Liver (tissue), 9 donors: ENCODE results near the gene RASGRP2. TPM values are rescaled to one million over a fixed set of nuclear protein-coding genes. Genes with fewer than 3 reads are reported as not detected.

ENCODE experiments used
- DNase-seq: peaks from one replicate; pipeline ENCODE4 v3.0.0-alpha.2; 2017; ENCODE audit warnings: low spot score
- H3K27ac ChIP-seq, 2 donors: one replicate each; pipeline ENCODE4 v1.7.0; 2013; ENCODE audit warnings: inconsistent platforms in 2 of 2, low read length in 2 of 2, control low read depth in 1 of 2, low read depth in 1 of 2, mild to moderate bottlenecking in 1 of 2
- H3K27me3 ChIP-seq, 4 donors: one replicate each; pipeline versions ENCODE4 v1.6.1 to v1.7.0; 2013; ENCODE audit warnings: low read length in 3 of 4, inconsistent platforms in 1 of 4, mild to moderate bottlenecking in 1 of 4, moderate library complexity in 1 of 4; ENCODE audit not compliant: control insufficient read depth in 4 of 4, insufficient read depth in 4 of 4
- H3K36me3 ChIP-seq, 4 donors: one replicate each; pipeline versions ENCODE4 v1.6.1 to v1.7.0; 2013; ENCODE audit warnings: low read length in 3 of 4, mild to moderate bottlenecking in 3 of 4, low read depth in 1 of 4, moderate library complexity in 1 of 4; ENCODE audit not compliant: control insufficient read depth in 4 of 4, insufficient read depth in 3 of 4
- H3K4me1 ChIP-seq, 4 donors: one replicate each; pipeline versions ENCODE4 v1.6.1 to v1.7.0; 2013; ENCODE audit warnings: low read length in 3 of 4, mild to moderate bottlenecking in 3 of 4, moderate library complexity in 1 of 4; ENCODE audit not compliant: control insufficient read depth in 4 of 4, insufficient read depth in 4 of 4
- H3K4me3 ChIP-seq, 3 donors: one replicate each; pipeline versions ENCODE4 v1.6.1 to v1.7.0; 2013; ENCODE audit warnings: low read length in 3 of 3, control low read depth in 1 of 3, low read depth in 1 of 3, mild to moderate bottlenecking in 1 of 3
- H3K9ac ChIP-seq, 2 donors: one replicate each; pipeline ENCODE4 v1.7.0; 2013; ENCODE audit warnings: low read length in 2 of 2, mild to moderate bottlenecking in 2 of 2, moderate library complexity in 2 of 2, control low read depth in 1 of 2, low read depth in 1 of 2
- H3K9me3 ChIP-seq, 4 donors: one replicate each; pipeline versions ENCODE4 v1.6.1 to v1.7.0; 2013; ENCODE audit warnings: low read length in 3 of 4; ENCODE audit not compliant: control insufficient read depth in 4 of 4
- FOXA1 ChIP-seq: IDR thresholded peaks from 2 replicates; pipeline ENCODE4 v1.6.1; 2016; ENCODE audit warnings: antibody characterized with exemption
- FOXA2 ChIP-seq: IDR thresholded peaks from 2 replicates; pipeline ENCODE4 v1.6.1; 2016; ENCODE audit warnings: antibody characterized with exemption
- HNF4G ChIP-seq: IDR thresholded peaks from 2 replicates; pipeline ENCODE4 v1.6.1; 2016; ENCODE audit warnings: antibody characterized with exemption
- JUND ChIP-seq, 2 donors: IDR thresholded peaks; 2 replicates each; pipeline ENCODE4 v1.6.1; 2016; ENCODE audit warnings: antibody characterized with exemption in 2 of 2
- MAX ChIP-seq: IDR thresholded peaks from 2 replicates; pipeline ENCODE4 v1.6.1; 2016; ENCODE audit warnings: antibody characterized with exemption
- NR2F2 ChIP-seq: IDR thresholded peaks from 2 replicates; pipeline ENCODE4 v1.6.1; 2016; ENCODE audit warnings: antibody characterized with exemption
- RAD21 ChIP-seq, 2 donors: IDR thresholded peaks; 2 replicates each; pipeline ENCODE4 v1.6.1; 2016; ENCODE audit warnings: antibody characterized with exemption in 2 of 2, mild to moderate bottlenecking in 2 of 2
- REST ChIP-seq: IDR thresholded peaks from 2 replicates; pipeline ENCODE4 v1.6.1; 2016; ENCODE audit warnings: antibody characterized with exemption, mild to moderate bottlenecking
- RXRA ChIP-seq, 2 donors: IDR thresholded peaks; 2 replicates each; pipeline ENCODE4 v1.6.1; 2017 to 2018; ENCODE audit warnings: antibody characterized with exemption in 2 of 2, mild to moderate bottlenecking in 1 of 2
- SP1 ChIP-seq: IDR thresholded peaks from 2 replicates; pipeline ENCODE4 v1.6.1; 2018; ENCODE audit warnings: antibody characterized with exemption, mild to moderate bottlenecking
- TAF1 ChIP-seq: conservative IDR thresholded peaks from 2 replicates; pipeline ENCODE4 v1.6.1; 2016; ENCODE audit warnings: antibody characterized with exemption, mild to moderate bottlenecking
- YY1 ChIP-seq: IDR thresholded peaks from 2 replicates; pipeline ENCODE4 v1.6.1; 2016; ENCODE audit warnings: antibody characterized with exemption, mild to moderate bottlenecking
- WGBS: extraction: QIAGEN DNeasy Blood & Tissue Kit; methylation state at CpG from one replicate; pipeline ENCODE4 v1.1.7; 2013; 5-methylcytosine and 5-hydroxymethylcytosine counted together
- polyA plus RNA-seq, 2 donors: library from polyadenylated mRNA; stranded (reverse) in 1 of 2; unstranded in 1 of 2; fragments of 200-250 nt in 1 of 2; fragments of >200 nt in 1 of 2; fragmentation: Nextera tagmentation in 1 of 2; extraction: Ambion mirVana in 1 of 2; gene quantifications; one replicate each; pipeline versions ENCODE4 v1.2.1 to v1.2.3, GENCODE V29; 2013 to 2015
- total RNA-seq, 2 donors: library from RNA; depleted of rRNA; stranded (reverse); fragments of >200 nt; gene quantifications; one replicate each; pipeline ENCODE4 v1.2.3, GENCODE V29; 2014
- TF ChIP-seq, protein P1 (sequence below): fragments of 150-350 bp; IDR thresholded peaks from 2 replicates; pipeline ENCODE4 v1.5.1; 2017; ENCODE audit warnings: improper control_type of control experiment, low read depth, low read length; ENCODE audit not compliant: missing input control
- TF ChIP-seq, protein P2 (sequence below): IDR thresholded peaks from 2 replicates; pipeline ENCODE4 v1.6.1; 2016; ENCODE audit warnings: antibody characterized with exemption
- TF ChIP-seq, protein P3 (sequence below): IDR thresholded peaks from 2 replicates; pipeline ENCODE4 v1.6.1; 2016; ENCODE audit warnings: antibody characterized with exemption
- donor health status: healthy.
- donor health status: healthy.
- donor health status: healthy.
- donor health status: healthy.
- donor health status: healthy.

RASGRP2 gene
- total and polyA plus RNA-seq, 4 donors: 2.7 to 14.9 (median 8.7) TPM

DNA sequence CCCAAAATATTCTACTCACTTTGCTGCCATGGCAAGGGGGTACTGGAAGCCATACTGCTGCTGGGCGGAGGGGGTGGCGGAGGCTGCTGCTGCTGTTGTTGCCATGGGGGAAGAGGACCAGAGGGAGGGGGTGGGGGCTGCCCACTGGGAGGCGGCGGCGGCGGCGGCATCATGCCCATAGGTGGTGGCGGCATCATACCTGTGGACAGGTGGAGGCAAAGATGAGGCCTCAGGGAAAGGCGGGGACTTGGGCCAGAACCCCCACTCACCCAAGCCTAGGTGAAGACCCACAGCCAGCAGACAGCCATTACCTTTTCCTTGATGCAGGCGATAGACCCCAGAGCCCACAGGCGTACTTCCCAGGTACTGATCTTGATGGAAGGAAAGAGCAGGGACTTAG lies 22.9 kb upstream of the RASGRP2 start:
- Histone ChIP-seq H3K36me3 (peaks cover 37 to 89% (median 70%) of the 10 kb centered on the region in 4 donors), H3K27me3 (no peaks in the 10 kb centered on the region), H3K9ac (no peak overlapping the region), H3K27ac (no peak overlapping the region), H3K4me3 (no peak overlapping the region), H3K9me3 (no peaks in the 10 kb centered on the region), H3K4me1 (peaks cover 0 to 9% (median 0%) of the 10 kb centered on the region in 4 donors)
- DNase-seq: no peak
- WGBS: 98% methylated on average over 11 of the region's 11 CpGs
- TF ChIP-seq JUND (IDR thresholded peaks at IDR 0.05): no peak
- no peak for TF ChIP-seq MAX
- no peak for TF ChIP-seq FOXA1
- TF ChIP-seq SP1: no peak
- TF ChIP-seq HNF4G: no peak
- TF ChIP-seq, protein P1, sequence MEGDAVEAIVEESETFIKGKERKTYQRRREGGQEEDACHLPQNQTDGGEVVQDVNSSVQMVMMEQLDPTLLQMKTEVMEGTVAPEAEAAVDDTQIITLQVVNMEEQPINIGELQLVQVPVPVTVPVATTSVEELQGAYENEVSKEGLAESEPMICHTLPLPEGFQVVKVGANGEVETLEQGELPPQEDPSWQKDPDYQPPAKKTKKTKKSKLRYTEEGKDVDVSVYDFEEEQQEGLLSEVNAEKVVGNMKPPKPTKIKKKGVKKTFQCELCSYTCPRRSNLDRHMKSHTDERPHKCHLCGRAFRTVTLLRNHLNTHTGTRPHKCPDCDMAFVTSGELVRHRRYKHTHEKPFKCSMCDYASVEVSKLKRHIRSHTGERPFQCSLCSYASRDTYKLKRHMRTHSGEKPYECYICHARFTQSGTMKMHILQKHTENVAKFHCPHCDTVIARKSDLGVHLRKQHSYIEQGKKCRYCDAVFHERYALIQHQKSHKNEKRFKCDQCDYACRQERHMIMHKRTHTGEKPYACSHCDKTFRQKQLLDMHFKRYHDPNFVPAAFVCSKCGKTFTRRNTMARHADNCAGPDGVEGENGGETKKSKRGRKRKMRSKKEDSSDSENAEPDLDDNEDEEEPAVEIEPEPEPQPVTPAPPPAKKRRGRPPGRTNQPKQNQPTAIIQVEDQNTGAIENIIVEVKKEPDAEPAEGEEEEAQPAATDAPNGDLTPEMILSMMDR: no peak
- TF ChIP-seq, protein P2, sequence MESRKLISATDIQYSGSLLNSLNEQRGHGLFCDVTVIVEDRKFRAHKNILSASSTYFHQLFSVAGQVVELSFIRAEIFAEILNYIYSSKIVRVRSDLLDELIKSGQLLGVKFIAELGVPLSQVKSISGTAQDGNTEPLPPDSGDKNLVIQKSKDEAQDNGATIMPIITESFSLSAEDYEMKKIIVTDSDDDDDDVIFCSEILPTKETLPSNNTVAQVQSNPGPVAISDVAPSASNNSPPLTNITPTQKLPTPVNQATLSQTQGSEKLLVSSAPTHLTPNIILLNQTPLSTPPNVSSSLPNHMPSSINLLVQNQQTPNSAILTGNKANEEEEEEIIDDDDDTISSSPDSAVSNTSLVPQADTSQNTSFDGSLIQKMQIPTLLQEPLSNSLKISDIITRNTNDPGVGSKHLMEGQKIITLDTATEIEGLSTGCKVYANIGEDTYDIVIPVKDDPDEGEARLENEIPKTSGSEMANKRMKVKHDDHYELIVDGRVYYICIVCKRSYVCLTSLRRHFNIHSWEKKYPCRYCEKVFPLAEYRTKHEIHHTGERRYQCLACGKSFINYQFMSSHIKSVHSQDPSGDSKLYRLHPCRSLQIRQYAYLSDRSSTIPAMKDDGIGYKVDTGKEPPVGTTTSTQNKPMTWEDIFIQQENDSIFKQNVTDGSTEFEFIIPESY: no peak
- no peak for TF ChIP-seq TAF1
- no peak for TF ChIP-seq REST
- TF ChIP-seq RAD21 (IDR thresholded peaks at IDR 0.05): no peak
- TF ChIP-seq NR2F2: no peak
- TF ChIP-seq RXRA (IDR thresholded peaks at IDR 0.05): no peak
- TF ChIP-seq, protein P3, sequence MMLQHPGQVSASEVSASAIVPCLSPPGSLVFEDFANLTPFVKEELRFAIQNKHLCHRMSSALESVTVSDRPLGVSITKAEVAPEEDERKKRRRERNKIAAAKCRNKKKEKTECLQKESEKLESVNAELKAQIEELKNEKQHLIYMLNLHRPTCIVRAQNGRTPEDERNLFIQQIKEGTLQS: no peak
- TF ChIP-seq YY1: no peak
- no peak for TF ChIP-seq FOXA2
